HG02938 (cell line): Measurements from ENCODE around the gene CAMTA2.
A peak's percentile ranks its signal among the peaks of the same experiment; 100 is the strongest.

Source experiments
- ATAC-seq: cut with Tn5 transposase; IDR thresholded peaks from one replicate; pipeline ENCODE4 v1.9.1; 2021; ENCODE audit warnings: mild to moderate bottlenecking, moderate library complexity; ENCODE audit not compliant: unreplicated experiment

The CAMTA2 gene

GRCh38 chr17:4948166-4948930 is 39.1 kb downstream of the CAMTA2 start, which contains the start of gene PFN1:
Gene PFN1, minus strand, starts transcription at chr17:4948530. Its CDS starts 136 bp downstream, at chr17:4948394.
- peak; percentile 24 for ATAC-seq

GRCh38 chr17:4947411-4948165 is 39.9 kb downstream of the CAMTA2 start:
- ATAC-seq, result no peak

- no peak for ATAC-seq
Observed at GRCh38 chr17:4947010-4947410, 40.5 kb downstream of the CAMTA2 start.

GRCh38 chr17:4946312-4946976 is 41.0 kb downstream of the CAMTA2 start:
- ATAC-seq, result no peak

- ATAC-seq, result no peak
Observed at GRCh38 chr17:4945944-4946280, 41.6 kb downstream of the CAMTA2 start.

GRCh38 chr17:4945176-4945943 is 42.1 kb downstream of the CAMTA2 start:
- ATAC-seq, result no peak

GRCh38 chr17:4944554-4945175 is 42.8 kb downstream of the CAMTA2 start:
- no peak for ATAC-seq

GRCh38 chr17:4944163-4944553 is 43.3 kb downstream of the CAMTA2 start:
- no peak for ATAC-seq

- ATAC-seq, result no peak
Observed at GRCh38 chr17:4942760-4943508, 44.5 kb downstream of the CAMTA2 start.

- ATAC-seq, result no peak
Observed at GRCh38 chr17:4941319-4941610, 46.2 kb downstream of the CAMTA2 start.

- ATAC-seq, result no peak
Observed at GRCh38 chr17:4940555-4941318, 46.7 kb downstream of the CAMTA2 start.

GRCh38 chr17:4939796-4940554 is 47.5 kb downstream of the CAMTA2 start, which contains the start of the genes RNF167 and SLC25A11:
Gene RNF167, plus strand, starts transcription at chr17:4940268. Its CDS starts 642 bp downstream, at chr17:4940910.
Gene SLC25A11, minus strand, starts transcription at chr17:4940046. Its CDS starts 136 bp downstream, at chr17:4939910.
- ATAC-seq, result peak; percentile 80

- no peak for ATAC-seq
Observed at GRCh38 chr17:4939546-4939795, 48.0 kb downstream of the CAMTA2 start.

- no peak for ATAC-seq
Observed at GRCh38 chr17:4938688-4939545, 48.6 kb downstream of the CAMTA2 start.

- no peak for ATAC-seq
Observed at GRCh38 chr17:4938069-4938491, 49.4 kb downstream of the CAMTA2 start.

GRCh38 chr17:4937553-4937952 is 49.9 kb downstream of the CAMTA2 start:
- no peak for ATAC-seq

- ATAC-seq, result no peak
Observed at GRCh38 chr17:4936436-4936835, 51.0 kb downstream of the CAMTA2 start.

GRCh38 chr17:4935650-4936049 is 51.8 kb downstream of the CAMTA2 start:
- ATAC-seq, result no peak
